Raji (cell line): ENCODE measurements around the gene EVL.

ENCODE experiments used
- POLR2A ChIP-seq: IDR thresholded peaks from 2 replicates; pipeline ENCODE4 v1.6.1; 2011; ENCODE audit warnings: low read depth, low read length, control low read depth; ENCODE audit not compliant: insufficient read depth

EVL gene

DNA sequence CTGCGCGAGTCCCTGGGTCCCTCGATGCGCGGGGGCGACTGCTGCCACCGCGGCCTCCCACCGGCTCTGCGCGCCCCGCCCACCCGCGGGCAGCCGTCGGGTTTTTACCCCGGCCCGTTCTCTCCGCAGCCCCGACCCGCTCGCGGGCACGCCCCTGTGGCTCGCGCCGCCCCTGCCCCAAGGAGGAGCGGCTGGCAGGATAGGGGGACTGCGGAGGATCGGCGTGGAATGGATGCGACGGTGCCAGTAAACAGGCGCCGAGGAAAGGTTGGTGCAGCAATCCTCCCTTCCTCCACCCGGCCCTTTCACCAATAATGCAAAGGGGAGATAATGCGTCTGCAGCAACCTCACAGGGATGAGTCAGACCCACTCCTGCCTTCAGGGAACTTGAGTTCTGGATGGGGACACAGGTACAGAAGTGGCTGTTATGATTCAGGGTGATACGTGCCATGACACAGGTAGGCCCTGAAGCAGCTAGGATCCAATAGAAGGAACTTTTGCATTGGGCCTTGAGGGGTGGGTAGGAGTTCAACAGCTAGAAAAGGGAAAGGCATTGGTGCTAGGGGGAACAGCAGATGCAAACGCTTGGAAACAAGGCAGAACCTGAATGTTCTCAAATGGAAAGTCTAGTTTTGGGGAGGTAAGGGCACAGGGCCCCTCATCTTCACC, 94.8 kb downstream of the EVL start:
- no peak for TF ChIP-seq POLR2A

DNA sequence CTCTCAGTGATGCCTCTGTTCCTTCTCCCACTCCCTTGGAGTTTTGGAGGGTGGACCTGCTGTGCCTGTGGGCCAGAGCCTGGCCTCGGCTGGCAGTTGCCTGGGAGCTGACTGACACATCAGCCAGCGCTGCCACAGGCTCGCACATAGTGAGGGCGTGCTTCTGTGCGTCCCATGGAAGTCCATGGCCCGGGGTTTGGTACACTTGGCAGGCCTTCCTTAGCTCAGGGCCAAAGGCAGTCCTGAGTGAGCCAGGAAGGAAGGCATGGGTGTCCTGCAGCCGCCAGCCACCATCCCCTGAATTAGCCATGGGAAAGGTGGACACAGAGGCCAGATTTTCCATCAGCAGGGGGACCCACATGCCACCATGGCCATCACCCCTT, 95.3 kb downstream of the EVL start:
- no peak for TF ChIP-seq POLR2A

DNA sequence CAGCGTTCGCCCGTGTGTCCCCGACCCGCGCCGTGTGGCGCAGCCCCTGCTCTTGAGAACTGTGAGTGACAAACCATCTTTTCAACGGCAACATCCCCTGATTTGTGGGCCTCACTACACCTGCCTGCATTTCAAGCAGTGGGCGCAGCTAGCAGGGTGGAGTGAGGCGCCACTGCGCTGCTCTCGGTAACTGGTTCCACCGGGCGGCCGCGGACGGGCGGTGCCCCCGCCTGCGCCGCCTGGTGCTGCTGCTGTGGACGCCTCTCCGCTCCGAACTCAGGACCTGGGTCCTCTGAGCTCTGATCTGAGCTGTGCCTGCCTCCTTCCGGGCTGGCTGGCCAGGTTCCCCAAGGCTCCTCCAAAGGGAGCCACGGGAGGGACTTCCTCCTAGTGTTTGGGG, 100.2 kb downstream of the EVL start:
- no peak for TF ChIP-seq POLR2A

DNA sequence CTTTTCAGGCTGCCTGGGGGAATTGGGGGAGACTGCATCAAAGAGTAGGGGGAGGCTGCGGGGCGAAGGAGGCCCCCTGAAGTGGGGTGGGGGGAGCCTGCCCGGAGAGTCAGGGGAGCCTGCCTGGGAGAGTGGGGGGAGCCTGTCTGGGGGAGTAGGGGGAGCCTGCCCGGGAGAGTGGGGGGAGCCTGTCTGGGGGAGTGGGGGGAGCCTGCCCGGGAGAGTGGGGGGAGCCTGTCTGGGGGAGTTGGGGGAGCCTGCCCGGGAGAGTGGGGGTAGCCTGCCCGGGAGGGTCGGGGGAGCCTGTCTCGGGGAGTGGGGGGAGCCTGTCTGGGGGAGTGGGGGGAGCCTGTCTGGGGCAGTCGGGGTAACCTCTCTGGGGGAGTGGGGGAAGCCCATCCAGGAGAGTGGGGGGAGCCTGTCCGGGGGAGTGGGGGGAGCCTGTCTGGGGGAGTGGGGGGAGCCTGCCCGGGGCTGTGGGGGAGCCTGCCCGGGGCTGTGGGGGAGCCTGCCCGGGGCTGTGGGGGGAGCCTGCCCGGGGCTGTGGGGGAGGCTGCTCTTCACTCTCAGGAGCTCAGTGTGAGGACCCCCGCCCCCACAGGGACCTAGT, 100.7 kb downstream of the EVL start:
- TF ChIP-seq POLR2A = no peak

DNA sequence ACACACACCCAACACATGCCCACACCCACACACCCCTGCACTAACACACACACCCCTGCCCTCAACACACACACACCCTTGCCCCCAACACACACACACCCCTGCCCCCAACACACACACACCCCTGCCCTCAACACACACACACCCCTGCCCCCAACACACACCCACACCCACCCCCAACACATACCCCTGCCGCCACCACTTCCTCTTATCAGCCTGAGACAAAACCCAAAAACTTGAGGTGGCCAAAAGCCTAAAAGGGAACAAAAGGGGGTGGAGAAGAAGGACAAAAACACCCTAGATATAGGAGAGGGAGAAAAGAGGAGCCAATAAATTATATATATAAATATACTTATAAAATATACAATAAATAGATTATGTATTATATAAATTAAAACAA, 103.3 kb downstream of the EVL start:
- no peak for TF ChIP-seq POLR2A

DNA sequence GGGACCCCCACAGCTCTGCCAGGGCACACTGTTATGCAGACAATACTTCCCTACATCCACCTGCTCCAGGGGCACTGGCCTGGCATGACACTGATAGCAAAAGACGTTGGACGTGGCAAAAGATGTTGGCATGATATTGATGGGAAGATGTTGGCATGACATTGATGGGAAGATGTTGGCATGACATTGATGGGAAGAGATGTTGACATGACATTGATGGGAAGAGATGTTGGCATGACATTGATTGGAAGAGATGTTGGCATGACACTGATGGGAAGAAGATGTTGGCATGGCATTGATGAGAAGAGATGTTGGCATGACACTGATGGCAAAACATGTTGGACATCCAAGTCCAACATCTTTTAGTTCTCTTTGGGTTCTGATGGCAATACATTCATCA, 105.7 kb downstream of the EVL start:
- no peak for TF ChIP-seq POLR2A

DNA sequence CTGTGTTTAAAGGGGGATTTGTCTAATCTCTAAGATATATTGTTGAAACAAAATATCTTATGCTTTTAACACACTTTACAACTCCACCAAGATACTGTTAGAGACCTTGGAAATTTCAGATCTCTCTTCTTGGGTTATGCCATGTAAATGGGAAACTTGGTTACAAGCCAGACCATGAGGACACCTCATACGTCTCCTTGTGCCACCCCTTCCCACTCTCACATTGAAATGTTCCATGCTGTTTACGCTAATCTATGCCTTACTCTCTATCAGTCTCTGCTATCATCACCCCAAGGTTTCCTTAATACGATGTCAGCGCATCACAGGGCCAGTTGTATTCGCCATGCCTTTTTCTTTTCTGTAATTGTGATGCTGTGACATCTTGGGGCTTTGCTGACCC, 107.6 kb downstream of the EVL start:
- TF ChIP-seq POLR2A = no peak

DNA sequence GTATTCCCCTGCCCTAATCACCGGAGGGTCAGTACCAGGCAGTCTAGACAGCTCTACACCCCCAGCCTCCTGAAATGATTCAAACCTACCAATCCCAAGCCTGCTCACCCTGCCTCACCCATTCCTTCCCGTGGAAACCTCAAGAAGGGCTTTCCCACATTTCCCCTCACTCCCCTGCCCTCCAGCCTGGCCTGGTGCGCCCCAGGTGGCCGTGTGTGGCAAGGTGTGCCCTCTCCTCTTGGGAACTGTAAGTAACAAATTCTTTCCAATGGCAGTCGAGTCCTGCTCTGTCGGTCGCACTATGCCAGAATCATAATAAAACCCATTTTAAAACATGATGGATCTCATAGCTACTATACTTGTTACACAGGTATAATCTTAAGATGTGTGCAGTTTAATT, 108.1 kb downstream of the EVL start:
- TF ChIP-seq POLR2A = no peak

DNA sequence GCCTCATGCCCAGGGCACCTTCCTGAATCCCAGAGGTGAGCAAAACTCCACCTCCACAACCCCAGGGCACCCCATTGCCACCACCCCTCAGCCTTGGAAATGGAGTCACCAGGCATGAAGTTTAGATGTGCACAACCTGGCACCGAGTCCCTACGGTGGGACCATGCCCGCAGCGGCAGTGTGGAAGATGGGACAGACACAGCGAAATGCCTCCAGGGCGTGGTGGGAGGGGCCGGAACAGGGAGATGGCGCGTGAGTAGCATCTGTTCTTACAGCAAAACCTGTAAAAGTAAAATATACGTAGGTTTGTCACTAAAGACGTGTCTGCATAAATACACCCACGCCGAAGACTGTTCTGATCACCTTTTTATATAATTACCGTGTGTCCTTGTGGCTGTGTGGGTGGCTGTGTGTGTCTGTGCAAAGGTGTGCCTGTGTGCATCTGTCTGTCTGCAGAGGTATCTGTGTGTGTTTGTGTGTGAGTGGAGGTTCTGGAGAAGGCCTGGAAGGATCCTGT, 111.6 kb downstream of the EVL start:
- TF ChIP-seq POLR2A = no peak

DNA sequence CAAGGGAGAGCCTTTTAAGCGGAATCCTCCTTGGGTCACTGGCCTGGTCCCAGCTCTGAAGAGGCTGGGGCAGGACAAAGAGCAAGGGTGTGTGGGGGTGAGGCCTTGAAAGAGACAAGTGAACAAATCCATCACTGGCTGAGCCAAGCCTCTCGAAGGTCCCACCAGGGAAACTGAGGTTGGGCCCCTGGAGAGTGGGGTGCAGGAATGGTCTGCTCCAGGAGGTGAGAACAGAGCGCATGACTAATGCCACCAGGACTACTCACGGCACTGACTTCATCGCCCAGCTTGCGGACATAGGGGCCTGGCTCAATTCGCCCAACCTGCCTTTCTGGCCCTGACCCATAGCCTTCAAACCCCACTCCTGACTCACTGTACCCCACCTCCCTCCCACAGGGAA, 113.5 kb downstream of the EVL start:
- no peak for TF ChIP-seq POLR2A

DNA sequence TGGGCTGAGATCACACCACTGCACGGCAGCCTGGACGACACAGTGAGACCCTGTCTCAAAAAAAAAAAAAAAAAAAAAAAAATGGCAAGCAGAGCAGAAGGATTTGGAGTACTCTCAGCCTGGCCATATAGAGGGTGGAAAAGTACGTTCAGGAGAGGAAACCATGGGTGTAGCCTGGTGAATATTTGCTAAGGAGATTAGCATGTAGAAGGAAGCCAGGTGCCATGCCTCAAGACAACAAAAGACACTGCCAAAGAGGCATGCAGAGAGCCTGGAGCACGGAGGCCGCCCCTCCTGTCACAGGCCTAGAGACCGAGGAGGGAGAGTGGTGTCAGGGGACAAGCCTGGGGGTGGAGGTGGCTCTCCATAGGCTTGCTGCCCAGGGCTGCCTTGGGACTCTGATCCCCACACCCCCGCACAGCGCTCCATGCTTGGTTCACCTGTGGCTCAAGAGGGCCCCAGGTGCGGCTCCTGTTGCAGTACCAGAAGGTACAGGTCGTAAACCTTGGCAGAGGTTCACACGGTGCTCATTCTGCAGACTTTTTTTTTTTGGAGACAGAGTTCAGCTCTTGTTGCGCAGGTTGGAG, 122.1 kb downstream of the EVL start:
- no peak for TF ChIP-seq POLR2A

DNA sequence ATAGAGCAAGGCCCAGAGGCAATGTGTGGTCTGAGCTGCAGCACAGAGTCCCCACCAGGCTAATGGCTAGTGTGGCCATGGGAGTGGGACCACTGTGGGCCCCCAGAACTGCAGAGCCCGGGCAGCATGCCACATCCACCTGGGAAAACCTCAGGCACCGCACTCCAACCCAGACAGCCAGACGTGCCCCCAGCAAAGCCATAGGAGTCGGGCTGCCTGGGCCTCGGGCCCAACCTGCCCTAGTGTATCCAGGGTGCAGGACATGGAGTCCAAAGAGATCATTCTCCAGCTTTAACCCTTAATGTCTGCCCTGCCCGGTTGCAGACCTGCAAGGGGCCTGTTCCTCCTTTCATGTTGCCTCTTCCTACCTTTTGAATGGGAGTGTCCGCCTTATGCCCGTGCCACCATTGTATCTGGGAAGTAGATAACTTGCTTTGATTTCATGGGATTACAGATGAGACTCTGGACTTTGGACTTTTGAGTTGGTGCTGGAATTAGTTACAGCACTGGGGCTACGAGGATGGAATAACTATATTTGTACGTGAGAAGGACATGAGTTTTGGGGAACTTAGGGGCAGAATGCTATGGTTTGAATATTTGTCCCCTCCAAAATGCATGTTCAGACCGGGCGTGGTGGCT, 123.3 kb downstream of the EVL start:
- no peak for TF ChIP-seq POLR2A

DNA sequence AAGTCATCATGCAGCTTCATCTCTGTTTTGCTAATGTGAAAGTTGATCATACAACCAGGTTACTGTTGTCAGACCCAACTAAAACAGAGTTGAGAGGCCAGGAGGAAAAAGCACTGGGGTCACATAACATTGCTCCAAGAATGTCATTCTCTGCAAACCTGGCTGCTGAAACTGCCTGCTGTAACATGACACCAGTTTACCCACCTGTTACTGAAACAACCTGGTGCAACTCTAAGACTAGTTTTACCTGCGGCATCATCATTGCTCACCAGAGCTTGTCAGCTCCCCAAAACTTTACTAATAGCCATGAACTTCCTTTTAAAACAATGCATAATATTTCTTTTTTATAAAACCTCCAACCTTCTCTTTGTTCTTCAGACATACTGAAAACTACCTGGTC, 124.9 kb downstream of the EVL start:
- TF ChIP-seq POLR2A = no peak

DNA sequence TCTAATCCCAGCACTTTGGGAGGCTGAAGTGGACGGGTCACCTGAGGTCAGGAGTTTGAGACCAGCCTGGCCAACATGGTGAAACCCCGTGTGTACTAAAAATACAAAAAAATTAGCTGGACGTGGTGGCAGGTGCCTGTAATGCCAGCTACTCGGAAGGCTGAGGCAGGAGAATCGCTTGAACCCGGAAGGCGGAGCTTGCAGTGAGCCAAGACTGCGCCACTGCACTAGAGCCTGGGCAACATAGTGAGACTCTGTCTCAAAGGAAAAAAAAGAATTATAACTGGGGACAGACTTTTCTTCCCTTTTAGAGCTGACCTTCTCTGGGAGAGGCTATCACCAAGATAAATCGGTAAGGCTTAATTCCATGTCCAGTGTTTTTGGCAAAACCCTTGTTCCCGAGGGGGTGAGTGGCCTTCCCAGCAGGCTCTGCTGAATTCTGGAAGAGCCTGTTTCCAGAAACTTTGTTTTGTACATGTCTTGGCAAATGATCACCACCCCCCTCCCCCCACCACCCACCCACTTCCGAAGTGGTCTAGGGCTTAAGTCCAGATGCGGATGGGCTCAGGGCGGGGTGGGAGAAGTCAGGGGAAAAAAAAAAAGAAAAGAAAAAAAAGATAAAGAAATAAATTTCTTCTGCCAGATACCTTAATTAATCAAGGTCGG, 126.5 kb downstream of the EVL start:
- no peak for TF ChIP-seq POLR2A

DNA sequence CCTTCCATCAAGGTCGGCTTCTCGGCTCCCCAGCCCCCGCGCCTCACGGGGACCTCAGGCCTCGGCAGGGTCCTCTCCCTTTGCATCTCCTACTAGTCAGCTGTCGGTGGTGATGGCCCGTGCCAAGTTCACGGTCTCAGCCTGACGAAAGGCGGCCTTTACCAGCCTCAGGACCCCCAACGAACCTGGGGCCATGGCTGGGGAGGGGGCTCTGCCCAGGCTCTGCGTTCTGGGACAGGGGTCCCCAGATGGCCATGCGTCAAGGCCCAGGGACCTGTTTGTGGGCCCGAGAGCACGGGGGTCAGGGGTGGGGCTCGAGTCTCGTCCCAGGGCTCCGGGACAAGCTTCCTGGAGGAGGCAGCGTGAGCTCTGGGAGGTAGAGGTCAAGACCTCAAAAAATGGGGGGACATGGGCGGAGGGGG, 127.0 kb downstream of the EVL start:
- no peak for TF ChIP-seq POLR2A
